ENCODE measurements around the gene TWF2. TPM values are rescaled to one million over a fixed set of nuclear protein-coding genes. Genes with fewer than 3 reads are reported as not detected.

Gene TWF2
- total RNA-seq, 1 donor from 2014 or later = 37.4 TPM

DNA sequence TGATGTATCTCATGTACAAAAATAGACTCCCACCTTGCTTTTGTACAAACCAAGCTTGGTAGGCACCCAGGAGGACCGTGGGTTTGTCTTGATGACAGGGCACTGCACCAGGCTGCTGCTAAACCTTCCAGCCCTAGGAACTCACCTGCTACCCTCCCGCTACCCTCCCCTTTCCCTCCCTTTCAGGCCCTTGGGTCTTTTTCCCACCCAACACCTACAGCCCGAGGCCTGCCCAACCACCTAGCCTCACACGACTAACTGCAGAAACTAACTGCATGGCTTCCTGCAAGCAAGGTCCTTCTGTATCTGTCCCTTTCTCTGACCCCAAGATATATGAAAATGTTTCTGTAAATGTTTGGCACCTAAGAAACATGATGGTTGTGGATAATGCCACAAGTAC lies 17.7 kb upstream of the TWF2 start:
- no peak for ATAC-seq

DNA sequence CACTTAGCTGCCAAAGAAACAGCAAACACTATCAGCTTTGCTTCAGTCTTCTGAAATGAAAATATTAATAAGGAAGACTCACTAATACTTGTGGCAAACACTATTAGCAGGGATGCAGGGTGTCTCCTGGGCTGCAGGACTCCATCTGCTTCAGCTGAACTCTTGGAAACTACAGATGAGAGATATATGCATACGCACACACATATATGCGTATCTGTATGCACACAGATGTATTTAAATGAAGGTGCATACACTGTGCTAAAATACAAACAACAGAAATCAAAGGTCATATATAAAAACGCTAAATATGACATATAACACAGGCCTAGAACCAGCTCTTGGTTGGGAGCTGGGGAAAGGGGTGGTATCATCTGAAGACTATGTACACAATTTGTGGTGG lies 17.2 kb upstream of the TWF2 start:
- no peak for ATAC-seq

DNA sequence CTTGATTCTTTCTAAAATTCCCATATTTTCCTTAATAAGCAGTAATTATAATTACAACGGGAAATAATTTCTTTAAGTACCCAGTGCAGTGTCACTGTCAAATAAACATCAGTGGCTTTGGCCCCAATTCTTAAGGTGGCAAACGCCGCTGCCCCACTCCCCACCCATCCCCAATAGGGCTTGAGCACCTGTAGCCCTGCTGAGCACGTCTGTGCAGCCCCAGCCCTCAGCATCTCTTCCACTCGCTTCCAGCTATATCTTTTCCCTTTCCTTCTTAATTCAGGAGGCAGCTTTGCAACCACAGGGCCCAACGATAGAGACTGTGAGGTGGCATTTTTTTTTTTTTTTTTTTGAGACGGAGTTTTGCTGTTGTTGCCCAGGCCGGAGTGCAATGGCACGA lies 15.7 kb upstream of the TWF2 start:
- ATAC-seq = no peak

DNA sequence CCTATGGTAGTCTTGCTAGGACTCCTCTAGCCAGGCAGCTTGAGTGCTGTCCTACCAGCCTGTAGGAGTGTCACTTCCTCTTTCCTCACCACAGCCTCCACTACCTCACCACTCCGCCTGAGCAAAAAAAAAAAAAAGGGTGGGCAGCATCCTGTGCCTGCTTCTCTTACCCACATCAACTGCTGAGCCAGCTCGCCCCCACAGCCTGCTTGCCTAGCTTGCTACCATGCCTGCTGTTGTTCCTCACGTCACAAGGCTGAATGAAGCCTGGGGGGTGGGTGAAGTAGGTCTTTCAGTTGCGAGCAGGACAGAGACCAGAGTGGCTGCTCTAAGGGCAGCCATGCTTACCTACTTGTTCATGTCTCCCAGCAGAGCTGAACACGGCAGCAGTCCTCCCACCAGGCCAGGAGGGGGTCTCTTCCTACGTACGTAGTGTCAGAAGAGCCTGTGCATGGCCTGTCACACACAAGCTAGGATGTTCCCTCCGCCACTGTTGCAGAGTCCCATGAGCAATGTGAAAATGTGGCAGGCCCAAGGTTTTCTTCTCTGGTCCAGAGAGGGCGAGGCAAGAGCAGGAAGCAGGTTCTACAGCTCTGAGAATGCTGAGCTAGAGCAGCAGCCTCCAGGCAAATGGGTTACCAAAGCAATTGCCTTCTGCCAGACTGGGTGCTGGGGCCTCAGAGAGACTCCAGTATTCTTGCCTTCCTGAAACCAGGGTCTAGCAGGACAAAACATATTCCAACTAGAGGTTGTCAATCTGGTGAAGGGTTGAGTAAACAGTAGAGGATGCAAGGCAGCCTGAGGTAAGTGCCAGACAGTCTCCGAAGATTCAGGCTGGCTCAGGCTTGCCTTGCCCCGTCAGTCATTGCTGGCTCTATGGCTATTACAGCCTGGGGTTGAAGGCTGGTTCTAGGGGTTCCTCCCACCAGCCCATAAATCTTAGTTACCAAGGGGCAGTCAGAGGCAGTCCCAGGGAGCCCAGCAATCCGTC lies 14.7 kb upstream of the TWF2 start:
- peak; percentile 76 for ATAC-seq

DNA sequence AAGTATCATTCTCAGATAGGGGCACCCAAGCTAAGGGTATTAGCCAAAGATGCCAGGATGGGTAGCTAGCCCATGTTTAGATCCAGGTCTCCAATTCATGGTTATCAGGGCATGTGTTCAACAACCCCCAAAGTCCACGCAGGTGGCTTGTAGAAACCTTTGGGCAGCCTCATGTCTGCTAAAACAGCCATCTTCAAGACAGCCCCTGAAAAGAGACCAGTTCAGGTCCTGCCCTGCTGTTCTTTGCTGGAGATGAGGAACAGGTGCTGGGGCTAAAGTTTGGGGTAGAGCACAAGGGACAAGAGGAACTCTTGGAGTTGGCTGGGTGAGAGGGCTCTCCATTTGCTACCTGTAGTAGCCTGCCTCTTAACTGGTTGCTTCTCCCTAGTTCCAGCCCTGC lies 11.2 kb upstream of the TWF2 start:
- no peak for ATAC-seq

DNA sequence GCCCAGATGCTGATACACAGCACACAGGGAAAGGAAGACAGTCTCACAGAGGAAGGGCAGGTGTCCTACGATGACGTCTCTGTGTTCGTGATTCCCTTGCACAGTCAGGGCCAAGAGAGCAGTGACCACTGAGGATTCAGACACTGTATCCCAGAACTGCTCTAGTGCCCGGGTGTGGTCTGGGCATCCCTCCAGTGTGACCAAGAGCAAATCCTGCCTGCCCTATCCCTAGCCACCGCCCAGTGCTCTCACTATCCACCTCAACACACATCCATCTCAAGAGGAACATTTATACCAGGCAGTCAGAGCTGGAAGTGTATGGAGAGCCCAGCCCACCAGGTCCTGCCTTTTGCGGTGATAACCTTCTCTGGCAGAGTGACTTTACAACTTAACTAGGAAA lies 10.7 kb upstream of the TWF2 start:
- no peak for ATAC-seq

DNA sequence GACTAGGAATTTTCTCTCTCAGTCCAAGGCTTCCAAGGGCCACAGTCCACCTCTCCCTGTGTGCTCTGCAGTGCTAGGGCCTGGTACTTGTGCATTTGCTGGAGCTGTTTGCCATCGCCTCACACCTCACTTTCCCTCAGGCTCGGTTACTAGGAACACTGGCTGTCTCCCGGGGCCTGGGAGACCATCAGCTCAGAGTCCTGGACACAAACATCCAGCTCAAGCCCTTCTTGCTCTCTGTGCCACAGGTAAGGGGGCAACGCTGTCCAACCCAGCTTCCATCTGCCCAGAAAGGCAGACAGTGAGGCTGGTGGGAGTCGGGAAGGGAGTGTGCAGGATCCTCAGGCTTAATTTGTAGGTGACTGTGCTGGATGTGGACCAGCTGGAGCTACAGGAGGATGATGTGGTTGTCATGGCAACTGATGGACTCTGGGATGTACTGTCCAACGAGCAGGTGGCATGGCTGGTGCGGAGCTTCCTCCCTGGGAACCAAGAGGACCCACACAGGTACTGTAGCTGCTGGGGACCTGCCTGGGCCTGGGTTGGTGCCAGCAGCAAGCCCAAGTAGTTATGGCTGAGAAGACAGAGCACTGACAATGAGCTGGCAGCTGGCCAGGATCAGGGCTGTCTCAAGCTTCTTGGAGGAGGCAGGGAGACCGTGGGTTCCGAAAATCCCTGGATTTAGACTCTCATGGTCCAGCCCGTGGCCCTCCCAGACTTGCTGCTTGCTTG lies 10.0 kb upstream of the TWF2 start:
- no peak for ATAC-seq

DNA sequence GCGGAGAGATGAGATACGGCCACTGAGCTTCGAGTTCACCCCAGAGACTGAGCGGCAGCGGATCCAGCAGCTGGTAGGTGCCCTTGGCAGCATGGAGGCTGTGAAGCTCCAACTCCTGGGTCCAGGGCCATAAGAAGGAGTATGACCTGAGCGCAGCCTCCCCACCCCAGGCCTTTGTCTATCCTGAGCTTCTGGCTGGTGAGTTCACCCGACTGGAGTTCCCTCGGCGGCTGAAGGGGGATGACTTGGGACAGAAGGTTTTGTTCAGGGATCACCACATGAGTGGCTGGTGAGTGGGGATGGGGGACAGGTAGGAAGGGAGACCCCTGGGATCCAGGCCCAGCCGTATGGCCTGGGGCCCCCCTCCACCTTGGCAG lies 9.2 kb upstream of the TWF2 start:
- ATAC-seq = no peak

DNA sequence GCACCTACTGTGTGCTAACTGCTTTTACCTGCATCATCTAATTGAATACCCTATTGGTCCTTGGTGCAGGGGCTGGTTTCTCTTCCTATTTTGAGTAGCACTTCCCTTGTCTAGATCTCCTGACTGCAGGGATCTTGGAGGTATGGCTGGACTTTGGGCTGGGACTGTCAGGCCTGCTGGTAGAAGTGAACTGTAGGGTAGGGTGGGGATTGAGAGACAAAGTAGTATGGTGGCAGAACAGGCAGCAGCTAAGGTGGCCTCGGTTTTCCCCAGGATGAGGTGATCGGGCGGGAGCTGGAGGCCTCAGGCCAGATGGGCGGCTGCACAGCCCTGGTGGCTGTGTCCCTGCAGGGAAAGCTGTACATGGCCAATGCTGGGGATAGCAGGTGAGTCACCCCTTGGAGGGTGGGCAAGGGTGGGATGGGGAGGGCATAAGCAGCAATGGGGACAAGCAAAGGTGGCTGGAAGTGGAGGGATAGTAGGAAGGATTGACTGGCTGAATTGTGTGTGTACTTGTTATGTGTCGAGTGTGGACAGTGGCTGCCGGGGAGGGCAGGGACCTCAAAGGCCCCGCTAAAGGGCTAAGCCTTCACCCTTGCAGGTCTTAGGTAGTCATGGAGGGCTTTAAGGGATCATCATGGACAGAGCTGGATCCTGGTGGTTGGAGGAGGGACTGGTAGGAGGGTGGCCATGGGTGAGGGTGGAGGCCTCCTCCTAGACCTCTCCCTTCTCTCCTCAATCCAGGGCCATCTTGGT lies 8.6 kb upstream of the TWF2 start:
- ATAC-seq = no peak

DNA sequence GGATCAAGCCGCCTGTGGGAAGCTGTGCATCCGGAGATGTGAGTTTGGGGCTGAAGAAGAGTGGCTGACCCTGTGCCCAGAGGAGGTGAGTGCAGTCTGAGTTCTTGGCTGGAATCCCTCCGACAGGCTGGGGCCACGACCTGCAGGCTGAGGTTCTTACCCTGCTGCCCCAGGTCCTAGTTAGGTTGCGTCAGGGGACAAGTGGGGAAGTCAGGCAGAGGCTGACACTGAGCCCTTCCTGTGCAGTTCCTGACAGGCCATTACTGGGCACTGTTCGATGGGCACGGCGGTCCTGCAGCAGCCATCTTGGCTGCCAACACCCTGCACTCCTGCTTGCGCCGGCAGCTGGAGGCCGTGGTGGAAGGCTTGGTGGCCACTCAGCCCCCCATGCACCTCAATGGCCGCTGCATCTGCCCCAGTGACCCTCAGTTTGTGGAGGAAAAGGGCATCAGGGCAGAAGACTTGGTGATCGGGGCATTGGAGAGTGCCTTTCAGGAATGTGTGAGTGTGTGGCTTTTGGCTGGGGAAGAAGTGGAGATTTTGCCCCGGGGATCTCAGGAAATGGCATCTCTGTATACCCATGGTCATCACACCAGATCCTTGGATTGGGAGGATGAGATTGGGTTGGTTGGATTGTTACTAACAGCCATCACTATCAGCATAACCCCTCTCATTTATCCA lies 7.9 kb upstream of the TWF2 start:
- ATAC-seq = no peak

DNA sequence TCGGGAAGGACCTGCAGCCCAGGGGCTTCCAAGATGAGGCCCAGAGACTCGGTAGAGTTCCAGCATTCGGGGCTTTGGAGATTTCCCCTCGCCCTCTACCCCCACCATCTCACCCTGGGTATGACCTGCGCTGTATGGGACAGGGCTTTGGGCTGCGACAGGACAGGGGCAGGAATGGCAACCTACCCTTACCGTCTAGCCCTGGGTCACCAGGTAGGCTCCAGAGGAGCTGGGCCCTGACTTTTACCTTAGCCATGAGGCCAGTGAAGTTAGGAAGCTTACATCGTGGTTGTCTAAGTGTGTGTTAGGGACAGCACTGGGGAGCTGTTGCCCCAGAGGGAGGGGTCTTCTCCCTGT lies 7.3 kb upstream of the TWF2 start:
- no peak for ATAC-seq

DNA sequence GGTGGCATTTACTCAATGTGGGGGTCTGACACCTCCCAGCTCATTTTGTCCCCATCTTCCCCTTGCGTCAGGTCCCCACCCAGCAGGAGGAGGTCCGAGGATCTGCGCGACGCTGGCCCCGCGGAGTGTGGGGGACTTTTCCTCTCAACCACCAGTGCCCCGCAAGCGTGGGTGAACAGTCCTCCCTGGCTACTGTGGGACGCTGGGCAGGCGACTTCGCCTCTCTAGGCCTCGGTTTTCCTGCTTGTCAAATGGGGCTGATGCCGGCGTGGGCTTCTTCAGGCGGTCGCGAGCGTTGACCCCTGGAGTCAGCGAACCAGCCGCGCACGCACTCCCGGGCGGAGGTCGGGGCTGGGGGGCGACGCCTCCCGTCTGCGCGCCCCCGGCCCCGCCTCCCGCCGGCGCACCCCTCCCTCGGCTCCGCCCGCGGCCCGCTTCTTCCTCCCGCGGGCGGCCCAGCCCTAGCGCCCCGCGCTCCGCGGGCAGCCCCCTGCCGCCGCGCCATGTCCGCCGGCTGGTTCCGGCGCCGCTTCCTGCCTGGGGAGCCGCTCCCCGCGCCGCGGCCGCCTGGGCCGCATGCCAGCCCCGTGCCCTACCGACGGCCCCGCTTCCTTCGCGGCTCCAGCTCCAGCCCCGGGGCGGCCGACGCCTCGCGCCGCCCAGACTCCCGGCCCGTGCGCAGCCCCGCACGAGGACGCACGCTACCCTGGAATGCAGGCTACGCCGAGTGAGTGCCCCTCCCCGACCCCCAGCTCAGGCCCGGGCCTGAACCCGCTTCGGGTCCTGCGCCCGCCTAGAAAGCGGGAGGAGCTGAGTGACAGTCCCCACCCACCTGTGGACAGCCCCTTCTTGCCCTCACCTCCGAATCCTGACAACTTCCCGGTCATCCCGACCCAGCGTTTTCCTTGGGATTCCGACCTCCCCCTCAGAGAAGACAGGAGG lies 6.6 kb upstream of the TWF2 start, which contains the start of gene PPM1M:
PPM1M (plus strand) TSS at position 438 of the 942 bp plus-strand sequence; CDS start at position 504, 66 bp downstream.
- ATAC-seq = peak; percentile 10

DNA sequence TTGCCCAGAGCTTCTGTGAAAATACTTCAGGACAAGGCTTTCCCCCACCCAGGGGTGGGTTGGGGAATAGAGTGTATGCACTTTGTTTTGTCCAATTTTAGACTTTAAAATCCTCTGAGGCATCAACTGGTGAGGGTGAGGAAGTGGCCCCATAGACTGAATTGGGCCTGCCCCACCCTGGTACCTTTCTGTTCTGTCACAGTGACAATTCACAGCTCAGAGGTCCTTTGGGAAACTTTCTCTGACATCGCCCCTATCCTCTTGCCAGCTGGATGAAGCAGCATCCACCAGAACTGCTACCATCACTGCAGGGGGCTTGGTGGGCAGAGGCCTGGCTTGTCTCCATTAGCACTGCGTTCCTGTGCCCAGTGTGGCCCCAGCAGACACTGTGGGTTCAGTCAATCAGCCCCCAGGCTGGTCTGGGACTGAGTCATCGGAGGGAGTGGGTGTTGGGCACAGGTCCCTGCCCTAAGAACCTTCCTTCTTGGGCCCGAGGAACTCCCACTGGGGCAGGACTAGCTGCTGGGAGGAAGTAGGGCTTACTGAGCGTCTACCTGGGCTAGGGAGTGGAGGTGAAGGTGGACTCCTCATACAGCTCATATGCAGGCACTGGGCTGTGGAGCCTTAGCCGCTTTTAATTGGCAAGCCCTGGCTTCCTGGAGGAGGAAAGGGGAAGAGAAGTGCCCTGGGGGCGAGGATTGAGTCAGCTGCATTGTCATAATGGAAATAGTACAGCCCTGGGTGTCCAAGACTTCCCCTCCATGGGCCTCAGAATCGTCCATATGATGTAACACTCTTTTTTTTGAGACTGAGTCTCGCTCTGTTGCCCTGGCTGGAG lies 5.1 kb upstream of the TWF2 start:
- ATAC-seq = peak; percentile 66

DNA sequence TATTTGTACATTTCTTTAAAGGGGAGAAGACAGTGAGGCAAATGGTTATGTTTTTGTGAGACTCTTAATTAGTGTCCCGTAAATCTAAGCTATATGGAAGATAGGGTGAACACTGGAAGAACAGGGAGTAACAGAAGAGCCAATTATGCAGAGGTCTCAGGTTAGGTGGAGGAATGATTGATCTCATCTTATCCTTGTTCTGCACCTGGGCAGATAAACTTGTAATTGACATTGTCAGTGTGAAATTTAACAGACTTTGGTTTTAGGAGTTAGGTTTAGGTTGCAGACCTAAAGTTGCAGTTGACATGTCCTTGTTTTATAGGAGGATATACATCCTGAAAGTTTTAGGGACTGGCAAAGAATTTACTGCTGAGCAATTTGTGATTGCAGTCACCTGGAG lies 3.1 kb upstream of the TWF2 start:
- no peak for ATAC-seq

DNA sequence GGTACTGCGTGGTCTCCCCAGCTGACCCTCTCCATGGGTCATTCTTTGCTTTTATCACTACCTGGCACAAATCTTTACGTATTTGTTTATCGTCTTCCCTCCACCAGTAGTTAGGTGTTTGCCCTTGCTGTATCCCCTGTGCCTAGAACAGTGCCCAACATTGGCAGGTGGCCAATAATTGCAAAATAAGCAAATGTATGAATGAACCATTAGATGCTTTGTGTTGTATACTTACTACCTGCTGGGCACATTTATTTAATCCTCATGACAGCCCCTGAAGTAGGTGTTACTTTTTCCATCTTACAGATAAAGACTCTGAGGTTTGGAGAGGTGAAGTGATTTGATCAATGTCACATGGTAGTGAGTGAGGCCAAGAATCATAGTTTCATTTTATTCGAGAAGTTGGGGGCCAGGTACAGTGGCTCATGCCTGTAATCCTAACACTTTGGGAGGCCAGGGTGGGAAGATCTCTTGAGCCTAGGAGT lies 2.0 kb upstream of the TWF2 start:
- no peak for ATAC-seq

DNA sequence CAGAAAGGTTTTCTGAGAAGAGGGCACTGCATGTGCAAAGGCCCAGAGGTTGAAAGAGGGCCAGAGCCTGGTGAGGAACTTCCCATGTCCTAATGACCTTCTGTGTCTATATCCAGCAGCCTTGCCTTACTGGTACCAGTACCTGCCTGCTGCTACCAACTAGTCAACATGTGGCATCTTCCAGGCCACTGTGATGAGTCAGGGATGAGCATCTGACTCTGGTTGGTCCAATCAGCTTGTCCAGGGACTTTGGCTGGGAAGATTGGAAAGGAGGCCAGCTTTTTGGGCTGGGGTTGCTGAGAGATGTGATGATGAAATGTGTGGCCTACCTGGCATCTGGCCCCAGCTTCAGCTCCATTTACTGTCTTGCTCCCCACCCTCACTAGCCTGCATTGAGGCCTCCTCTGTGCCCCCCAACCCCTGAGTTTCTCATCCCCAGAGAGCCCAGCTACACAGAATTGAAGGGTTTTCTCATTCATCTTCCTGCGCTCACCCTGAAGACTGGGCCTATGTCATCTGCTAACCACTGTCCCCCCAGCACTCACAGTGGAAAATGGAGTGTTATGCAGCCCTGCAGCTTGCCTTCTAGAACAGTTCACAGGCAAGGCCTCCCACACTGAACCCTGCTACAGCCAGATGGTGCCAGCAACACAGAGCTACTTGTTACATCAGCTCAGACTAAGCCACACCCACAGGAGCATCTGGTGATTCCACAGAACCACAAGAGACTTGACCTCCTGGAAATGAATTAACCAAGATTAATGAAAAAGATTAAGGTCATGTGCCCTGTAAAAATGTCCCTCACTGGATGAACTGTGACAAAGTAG lies 1.3 kb upstream of the TWF2 start:
- peak; percentile 48 for ATAC-seq

DNA sequence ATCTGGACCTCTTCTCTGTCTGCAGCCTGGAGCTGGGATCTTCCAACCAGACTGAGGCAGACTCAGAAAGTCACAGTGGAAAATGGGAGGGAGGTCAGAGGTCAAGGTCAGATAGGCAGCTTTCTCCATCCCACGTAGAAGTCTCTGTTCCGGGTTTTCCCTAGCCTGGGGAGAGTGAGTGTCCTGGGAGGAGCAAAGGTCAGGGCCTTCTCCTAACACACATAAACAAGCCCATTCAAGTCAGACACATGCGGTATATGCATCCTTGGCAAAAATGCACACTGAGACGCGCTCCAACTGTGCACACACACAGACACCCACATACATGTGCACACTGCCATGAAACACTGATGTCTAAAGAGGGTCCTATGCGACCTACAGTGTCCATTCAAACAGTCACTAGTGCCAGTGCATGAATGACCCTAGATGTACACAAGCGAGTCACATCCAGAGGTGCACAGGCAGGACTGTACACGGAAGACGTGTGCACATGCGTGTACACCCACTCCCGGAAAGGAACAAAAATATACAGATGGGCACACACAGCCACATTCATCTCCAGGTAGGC lies 681 bp downstream of the TWF2 start:
- ATAC-seq = peak; percentile 22

DNA sequence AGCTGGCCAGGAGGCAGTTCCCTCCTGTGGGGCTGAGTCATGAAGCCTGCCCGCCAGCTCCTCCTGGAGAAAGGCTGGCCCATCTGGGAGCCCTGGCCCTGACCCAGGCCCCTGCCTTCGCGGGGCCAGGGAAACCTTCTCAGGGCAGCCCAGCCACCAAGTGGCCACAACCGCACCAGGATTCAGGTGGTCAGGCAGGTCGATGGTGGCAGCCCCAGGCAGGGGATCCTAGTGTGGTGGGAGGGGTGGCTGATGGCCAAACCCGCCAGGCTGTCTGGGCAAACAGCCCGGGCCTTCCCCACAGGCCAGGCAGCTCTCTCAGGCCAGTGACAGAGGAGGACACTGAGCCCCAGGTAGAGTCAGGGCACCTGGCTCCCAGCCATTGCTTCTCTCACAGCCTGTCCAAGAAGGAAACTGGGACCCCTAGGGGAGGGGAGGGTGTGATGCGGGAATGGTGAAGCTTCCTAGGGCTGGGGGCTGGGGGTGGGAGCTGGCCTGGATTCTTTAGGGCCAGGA lies 1.2 kb downstream of the TWF2 start:
- ATAC-seq = peak; percentile 65
